NAMALWA (cell line): Measurements from ENCODE around the gene TMEM202.
"Not testable (repeated sequence)": the region's sequence is repeated elsewhere in the genome, so short reads cannot be mapped to it uniquely, and the experiment has no call there.

ENCODE experiments used
- DNase-seq: peaks from one replicate; pipeline ENCODE4 v3.0.0-alpha.2; 2015; ENCODE audit warnings: low spot score

The TMEM202 gene, protein sequence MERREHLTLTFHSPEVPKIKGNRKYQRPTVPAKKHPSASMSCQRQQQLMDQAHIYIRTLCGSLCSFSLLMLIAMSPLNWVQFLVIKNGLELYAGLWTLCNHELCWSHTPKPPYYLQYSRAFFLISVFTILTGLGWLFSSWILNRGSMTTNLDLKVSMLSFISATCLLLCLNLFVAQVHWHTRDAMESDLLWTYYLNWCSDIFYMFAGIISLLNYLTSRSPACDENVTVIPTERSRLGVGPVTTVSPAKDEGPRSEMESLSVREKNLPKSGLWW

DNA sequence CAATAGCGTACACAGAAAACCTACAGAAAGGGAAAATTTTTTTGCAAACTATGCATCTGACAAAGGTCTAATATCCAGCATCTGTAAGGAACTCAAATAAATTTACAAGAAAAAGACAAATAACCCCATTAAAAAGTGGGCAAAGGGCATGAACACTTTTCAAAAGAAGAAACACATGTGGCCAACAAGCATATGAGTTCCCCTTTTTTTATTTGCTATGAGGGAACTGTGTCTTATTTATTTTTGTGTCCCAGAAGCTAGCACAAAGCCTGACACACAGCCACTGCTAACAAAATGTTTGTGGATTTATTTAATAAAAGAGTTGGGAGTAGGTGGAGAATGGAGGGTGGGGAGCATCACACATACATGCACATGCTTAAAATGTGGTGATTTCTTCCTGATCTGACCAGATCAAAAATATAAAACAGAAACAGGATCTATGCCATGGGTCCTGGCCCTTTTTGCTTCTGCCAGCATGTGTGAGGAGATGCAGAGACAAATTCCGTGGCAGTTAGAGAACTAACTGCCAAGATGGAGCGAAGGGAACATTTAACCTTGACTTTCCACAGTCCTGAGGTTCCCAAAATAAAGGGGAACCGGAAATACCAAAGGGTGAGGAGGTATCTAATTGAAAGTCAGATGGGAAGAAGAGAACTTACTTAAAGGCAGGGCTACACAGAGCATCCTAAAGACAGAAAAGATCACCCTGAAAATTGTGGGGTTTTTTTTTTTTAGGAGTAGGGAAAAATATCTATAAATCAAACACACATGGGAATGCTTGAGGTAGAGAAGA, at the start of gene TMEM202:
TMEM202 (plus strand) TSS at position 510 of the 793 bp plus-strand sequence; CDS start at position 532, 22 bp downstream.
- DNase-seq: no peak

DNA sequence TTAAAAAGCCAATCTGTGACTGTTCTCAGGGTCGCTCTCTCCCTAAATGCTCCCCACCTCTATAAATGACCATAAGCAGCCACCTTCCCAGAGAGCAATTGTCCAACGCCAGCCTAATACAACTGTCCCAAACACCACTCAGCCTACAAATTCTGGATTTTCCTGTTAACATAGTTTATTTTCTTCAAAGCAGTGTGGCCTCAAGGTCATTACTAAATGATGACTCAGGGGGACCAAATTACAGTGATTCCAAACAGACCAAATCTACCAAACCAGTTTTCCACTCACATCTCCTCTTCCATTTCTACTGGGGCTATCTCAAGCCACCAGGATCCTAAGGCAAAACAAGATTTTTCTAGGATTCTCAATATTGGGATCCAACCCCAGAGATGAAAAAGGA, 44.8 kb upstream of the TMEM202 start:
- DNase-seq: no peak

DNA sequence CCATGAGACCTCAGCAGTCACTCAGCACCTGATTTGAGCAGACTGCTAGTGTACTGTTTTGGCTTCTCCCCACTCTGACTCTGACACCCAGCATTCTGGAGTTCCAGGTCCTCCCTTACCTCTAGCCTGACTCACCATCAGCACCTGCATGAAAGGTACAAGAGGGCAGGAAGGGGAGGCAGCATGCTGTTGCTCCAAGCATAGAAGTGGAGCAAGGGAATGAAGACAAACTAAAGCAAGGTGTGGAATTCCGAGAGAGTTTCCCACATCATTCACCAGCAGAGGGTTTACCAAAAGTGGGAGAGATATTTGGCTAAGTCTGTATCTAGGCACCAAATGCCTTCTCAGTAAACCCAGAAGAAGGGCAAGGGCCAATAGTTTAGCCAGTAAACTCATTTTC, 43.6 kb upstream of the TMEM202 start:
- no peak for DNase-seq

DNA sequence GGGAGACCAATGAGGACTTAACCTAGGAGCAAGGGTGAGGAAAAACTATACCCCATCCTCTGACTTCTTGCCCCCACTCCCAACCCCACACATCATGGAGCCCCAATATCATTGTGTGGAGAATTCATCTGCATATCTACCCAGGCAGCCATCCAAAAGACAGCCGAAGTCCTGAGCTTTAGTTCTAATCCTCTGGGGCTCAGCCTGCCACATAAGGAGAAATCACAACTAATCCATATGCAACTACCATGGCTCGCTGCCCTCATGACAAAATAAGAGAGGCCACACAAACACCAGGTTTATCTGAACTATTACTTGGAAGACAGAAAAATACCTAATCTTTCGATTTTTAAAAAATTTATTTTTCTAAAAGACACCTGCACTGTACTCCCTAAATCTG, 40.0 kb upstream of the TMEM202 start:
- DNase-seq: no peak

DNA sequence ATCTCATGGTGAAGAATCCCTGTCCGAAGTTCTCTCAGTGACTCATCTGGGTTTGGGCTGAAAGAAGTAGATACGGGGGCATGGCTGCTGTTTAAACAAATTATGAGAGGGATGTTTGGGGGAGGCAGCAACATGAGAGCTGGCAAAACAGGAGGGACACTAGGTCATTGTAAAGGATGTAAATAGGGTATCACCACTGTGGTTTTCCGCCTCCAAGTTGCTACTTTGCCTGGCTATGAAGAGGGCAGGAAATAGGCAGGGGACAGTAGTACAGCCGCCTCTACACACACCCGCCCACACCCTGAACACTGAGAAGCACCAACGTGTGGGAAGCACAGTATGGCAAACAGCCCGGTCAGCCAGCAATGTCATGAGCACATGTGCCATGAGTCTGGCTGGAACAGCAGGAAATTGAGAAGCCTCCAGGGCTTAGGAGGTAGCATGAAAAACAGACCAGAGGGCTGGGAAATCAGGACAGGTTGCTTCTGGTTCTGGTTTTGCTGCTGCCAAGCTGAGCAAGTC, 39.4 kb upstream of the TMEM202 start:
- no peak for DNase-seq

DNA sequence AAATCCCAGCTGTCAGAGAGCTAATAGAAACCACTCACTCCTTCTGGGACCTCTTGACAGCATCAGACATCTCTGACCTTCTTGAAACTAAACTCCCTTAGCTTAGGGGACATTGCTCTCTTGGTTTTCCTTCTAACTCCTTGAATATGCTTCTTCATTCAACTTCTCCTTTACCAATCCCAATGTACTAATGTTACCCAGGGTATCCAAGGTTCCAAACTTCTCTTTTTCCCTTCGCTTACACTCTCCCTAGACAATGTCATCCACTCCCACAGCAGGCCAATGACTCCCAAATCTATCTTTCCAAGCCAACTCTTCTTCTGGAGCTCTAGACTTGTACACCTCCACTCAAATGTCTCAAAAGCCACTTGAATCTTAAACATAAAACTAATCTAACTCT, 36.9 kb upstream of the TMEM202 start:
- no peak for DNase-seq

DNA sequence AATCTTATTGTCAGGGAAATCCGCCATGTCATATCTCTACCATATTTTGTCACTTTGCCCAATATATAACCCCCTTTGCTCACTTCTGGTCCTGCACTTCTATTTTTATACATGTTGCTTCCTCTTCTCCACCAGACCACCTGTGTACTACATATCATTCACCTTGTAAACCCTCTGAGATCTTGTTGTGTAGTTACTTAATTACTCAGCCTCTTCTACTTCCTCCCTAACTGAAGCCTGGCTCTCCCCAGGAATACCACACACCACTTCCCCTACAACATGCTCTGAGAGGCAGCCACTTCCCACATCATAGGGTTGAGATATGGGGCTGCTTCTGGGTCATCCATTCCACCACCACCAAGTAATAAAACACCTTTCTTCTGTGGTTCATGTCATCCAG, 32.3 kb upstream of the TMEM202 start:
- DNase-seq: peak; percentile 14

DNA sequence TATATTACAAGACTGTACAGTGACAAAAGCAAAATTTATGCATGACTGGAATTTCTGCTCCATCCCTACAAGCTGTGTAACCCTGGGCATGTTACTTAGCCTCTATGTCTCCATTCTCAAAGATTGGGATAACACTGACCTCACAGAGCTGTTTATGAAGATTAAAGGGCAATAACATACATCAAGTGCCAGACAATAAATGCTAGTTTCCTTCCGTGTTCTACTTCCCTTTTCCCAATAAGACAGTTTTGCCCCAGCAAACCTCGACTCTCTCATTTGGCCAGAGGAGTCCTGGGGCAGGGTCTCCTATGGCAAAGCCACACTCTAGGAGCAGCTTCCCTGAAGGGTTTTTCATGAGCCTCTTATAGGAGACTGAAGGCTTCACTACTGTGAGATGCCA, 29.8 kb upstream of the TMEM202 start:
- DNase-seq: no peak

DNA sequence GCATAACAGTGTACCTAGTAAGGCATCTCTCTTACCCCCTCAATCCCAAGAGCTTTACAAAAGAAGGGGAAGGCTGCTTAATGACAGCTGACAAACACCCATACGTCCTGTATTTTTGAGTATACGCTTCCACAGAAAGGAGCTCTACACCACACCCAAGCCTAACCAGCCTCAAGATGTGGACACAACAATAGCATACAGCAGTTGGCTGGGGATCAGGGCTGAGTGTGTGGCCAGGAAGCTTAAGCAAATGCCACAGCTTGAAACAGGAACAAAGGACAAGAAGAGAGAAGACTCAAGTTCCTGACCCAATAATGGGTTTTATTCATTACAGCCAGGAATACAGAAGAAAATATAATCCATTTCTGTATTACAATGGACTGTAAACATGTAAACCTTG, 29.2 kb upstream of the TMEM202 start:
- no peak for DNase-seq

DNA sequence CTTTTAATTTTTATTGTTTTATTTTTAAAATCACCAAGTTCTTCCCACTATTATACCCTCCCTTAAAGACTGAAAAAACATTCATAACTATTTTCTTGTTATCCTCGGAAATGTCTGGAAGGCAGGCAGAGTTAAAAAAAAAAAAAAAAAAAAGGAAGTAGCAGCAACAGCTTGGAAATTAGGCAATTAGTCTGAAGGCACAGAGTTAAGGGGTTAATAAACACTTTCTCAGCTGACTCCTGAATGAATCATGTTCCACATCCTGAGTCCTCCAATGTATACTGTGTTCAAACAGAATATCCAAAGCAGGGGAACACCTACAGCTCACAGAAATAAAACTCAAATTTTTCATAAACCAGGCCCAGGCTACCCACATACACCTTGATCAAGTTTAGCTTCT, 28.1 kb upstream of the TMEM202 start:
- no peak for DNase-seq

DNA sequence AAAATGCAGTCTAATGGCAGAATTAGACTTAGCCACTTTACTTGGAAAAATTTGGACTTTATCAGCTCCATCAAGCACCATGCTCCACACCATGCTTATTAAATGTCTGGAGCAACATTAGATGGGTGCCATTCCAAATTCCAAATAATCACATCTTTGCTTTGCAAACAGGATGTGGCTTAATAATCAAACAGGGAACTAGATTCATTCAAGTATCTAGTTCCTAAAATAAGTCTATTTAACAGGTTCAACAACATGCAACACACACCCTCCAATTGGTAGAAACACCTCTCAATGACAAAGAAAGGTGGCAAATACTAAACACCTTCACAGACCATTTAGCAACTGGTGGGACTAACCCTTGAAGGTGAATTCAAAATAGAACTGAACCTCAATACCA, 25.7 kb upstream of the TMEM202 start:
- DNase-seq: no peak

DNA sequence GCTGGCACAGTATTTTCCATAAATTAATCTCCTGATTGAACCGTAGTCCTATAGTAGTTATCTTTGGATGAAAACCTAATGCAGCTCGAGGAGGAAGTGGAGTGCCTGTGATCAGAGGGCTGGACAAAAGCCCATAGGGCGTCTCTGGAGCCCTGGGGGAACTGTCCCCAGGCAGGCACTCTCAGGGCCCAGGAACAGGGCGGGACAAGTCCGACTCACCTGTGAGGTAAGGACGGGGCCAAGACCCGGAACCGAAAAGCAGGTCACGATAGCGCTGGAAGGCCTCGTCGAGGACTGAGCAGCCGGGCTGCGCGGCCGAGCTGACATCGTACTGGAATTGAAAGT, 22.6 kb upstream of the TMEM202 start:
- DNase-seq: no peak

DNA sequence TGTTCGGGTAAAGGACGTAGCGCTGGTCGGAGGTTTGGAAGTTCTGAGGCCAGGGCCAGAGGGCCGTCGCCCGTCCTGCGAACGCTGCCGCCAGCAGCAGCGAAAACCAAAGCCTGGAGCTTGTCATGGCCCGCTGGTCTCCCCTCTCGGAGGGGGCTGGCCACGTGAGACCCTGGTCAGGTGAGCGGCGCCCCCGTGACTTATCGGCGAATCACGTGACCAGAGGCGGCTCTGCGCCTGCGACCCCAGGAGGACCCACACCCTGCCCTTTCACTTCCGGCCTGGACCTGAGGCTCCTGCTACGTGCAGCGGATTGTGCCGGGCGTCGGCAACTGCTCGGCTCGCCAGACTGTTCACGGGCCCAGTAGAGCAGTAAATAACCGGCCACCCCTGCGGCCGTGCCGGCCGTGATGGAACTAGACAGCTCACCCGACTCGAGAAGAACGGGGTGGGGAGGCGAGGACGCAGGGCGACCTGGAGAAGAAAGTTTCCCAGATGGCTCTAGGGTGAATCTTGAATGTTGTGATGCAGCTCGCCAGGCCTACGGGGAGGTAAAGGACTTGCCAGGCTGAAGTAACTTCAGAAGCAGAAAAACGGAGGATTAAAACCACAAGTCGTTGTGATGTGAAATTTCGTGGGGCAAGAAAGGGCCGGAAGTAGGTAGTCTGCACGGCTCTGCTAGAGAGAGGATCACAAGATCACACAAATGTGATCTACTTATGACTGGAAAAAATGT, 22.1 kb upstream of the TMEM202 start, which contains the start of gene HEXA:
HEXA (minus strand) TSS at position 169 of the 736 bp plus-strand sequence; CDS start at position 127, 42 bp downstream.
- DNase-seq: peak; percentile 96

DNA sequence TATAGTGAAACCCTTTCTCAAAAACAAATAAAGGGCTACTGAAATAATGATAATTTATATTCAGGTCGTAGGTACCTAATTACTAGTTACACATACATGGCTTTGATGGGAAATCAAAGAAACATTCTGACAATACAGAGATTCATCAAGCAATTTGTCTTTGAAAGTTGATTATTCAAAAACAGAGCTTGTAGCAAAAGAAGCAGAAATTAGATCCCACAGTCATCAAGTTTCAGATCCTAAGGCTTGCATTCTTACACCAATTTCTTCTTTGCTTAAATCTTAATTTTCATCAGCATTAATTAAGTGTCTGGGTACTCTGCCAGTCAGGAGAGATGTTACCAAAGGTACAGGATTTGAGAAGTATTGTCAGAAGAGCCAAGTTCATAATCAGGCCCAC, 20.8 kb upstream of the TMEM202 start:
- DNase-seq: no peak

DNA sequence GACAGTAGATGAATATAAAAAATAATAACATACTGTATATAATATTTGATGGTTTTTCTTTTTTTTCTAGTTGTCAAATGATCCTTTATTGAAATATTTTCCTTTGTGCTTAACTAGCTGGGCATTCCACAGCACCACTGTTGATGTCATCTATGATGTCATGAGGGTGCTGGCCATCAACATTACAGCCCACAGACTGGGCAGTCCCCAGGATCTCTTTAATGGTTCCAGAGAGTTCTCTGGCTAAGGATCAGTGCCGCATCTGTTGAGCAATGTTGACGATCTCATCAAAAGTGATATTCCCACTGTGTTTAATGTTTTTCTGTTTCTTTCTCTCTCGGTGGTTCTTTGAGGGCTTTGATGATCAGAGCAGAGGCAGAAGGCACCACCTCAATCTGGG, 19.0 kb upstream of the TMEM202 start:
- not testable (repeated sequence) for DNase-seq

DNA sequence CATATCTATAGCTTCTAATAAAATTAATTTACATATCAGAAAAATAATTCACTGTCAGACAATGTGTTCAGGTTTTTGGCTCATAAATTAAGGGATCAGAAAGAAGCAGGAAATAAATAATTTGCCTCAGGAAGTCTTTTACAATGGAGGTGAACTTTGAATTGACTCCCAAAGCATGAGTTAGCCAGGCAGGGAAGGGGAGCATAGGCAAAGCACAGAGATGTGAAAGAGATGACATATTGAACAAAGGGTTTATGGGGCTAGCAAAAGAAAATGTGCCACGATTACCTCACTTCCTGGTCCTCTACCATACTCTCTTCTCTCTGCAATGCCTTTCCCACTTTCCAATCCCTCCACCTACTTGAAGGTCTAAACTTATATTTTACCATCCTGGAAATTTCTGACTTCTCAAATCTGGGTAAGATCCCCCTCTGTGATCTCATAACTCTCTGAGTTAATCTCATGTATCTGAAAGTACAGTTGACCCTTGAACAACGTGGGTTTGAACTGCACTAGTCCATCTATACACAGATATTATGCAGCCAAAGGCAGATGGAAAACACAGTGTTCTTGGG, 18.2 kb upstream of the TMEM202 start:
- no peak for DNase-seq

DNA sequence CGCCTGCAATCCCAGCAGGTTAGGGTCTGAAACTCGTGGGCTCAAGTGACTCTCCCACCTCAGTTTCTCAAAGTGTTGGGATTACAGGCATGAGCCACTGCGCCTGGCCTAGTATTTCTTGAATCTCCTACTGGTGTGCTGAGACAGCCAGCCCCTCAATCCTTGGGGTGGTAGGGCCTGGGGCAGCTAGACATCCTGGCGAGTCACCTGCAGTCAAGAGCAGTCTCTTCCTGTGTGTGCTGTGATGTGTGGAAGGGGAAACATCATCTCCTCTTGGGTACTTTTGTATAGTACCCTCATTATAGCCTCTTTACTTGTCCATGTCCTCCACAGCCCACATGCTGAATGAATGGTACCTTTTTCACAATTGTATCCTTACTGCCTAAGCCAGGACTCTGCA, 17.4 kb upstream of the TMEM202 start:
- no peak for DNase-seq

DNA sequence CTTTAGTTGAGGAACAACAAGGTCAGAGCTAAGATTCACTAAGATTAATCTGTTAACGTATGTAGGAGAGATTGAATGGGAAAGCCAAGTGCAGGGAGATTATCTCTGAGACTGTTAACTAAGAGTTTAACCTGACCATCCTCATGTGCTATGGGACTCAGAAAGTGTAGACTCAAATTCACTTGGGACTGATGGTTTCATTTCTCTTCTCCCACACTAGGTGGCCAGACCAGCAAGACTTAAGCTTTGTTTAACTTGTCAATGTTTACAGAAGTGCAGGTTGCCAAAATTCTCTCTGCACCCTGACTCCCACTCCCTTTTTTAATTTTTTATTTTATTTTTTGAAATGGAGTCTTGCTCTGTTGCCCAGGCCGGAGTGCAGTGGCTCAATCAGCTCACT, 16.0 kb upstream of the TMEM202 start:
- DNase-seq: peak; percentile 52

DNA sequence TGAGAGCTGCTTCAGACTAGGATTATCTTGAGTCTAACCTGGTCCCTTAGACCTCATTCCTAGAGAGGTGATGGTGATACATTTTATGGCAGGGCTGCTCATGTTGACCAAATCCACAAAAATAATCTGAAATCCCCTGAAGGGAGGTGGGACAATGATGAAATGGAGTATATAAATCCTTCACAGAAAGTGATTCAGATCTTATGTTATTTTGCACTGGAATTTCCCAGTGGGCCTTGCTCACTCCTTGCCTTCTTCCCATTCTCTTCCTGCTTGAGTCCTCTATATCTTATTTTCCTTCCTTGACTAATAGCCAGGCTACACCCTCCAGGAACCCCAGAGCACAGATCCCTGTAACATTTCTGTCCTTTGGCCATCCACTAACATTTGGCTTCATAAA, 10.4 kb upstream of the TMEM202 start:
- no peak for DNase-seq

DNA sequence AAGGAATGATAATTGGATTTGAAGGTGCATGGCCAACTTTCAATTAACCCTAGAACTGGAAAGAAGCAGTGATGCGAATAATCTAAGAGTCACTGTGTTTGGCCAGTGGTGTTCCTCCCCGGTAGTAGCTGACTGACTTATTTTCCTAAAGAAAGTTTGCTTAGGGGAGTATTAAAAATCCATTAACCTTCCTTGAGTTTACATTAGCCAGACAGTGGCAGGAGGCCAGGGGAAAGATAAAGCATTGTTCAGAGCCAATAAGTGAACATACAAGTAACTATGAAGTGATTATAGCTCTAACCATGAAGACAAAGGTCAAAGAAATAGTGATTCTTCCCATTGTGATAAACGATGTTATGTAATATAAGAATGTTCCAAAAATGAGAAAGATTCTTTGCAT, 8.9 kb upstream of the TMEM202 start:
- DNase-seq: no peak

DNA sequence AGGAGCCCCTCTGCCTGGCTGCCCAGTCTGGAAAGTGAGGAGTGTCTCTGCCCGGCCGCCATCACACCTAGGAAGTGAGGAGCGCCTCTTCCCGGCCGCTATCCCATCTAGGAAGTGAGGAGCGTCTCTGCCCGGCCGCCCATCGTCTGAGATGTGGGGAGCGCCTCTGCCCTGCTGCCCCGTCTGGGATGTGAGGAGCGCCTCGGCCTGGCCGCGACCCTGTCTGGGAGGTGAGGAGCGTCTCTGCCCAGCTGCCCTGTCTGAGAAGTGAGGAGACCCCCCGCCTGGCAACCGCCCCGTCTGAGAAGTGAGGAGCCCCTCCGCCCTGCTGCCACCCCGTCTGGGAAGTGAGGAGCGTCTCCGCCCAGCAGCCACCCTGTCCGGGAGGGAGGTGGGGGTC, 1.8 kb upstream of the TMEM202 start:
- DNase-seq: not testable (repeated sequence)

DNA sequence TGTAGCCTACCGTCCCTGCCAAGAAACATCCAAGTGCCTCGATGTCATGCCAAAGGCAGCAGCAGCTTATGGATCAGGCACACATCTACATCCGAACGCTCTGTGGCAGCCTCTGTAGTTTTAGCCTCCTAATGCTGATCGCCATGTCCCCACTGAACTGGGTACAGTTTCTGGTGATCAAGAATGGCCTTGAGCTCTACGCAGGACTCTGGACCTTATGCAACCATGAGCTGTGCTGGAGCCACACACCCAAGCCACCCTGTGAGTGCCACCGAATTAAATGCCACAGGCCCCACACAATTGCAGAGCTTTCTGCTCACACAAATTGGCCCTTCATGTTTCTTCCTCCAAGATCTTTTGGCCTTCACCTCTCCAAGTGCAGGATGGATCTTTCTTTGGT, 543 bp downstream of the TMEM202 start:
- no peak for DNase-seq
